Measurements from ENCODE around the gene TMEM30A. TPM values are rescaled to one million over a fixed set of nuclear protein-coding genes. Genes with fewer than 3 reads are reported as not detected.

Gene TMEM30A
- total and polyA plus RNA-seq, 2 of the 13 experiments (the other 11 are each of a cell fraction or from before 2014, with no cell fraction given): 17.6 to 54.4 TPM

- TF ChIP-seq THYN1 (CRISPR knock-in tag; IDR thresholded peaks at IDR 0.05; ENCODE audit: borderline replicate concordance, low read depth): no peak
- no peak for TF ChIP-seq TRIM24 (CRISPR knock-in tag; IDR thresholded peaks at IDR 0.05)
- peak; percentile 73; the same call in 1 of the 2 replicates for TF ChIP-seq ZBTB38 (CRISPR knock-in tag; IDR thresholded peaks at IDR 0.05)
- peak; percentile 90; the same call in 1 of the 2 replicates for TF ChIP-seq DMTF1 (CRISPR knock-in tag; IDR thresholded peaks at IDR 0.05)
- peak; percentile 94 for TF ChIP-seq POLR2G (IDR thresholded peaks at IDR 0.05; ENCODE audit: low read depth, low read length)
- TF ChIP-seq ESRRA (CRISPR knock-in tag; IDR thresholded peaks at IDR 0.05; ENCODE audit: low read depth): peak; percentile 55; the same call in 1 of the 2 replicates
- no peak for TF ChIP-seq ZFP36L2 (CRISPR knock-in tag; IDR thresholded peaks at IDR 0.05)
- no peak; the same call in 1 of the 2 replicates for TF ChIP-seq HNF1B (CRISPR knock-in tag; IDR thresholded peaks at IDR 0.05)
- no peak for TF ChIP-seq ZFP36 (IDR thresholded peaks at IDR 0.05; ENCODE audit: borderline replicate concordance, low read depth, low read length, partially characterized antibody)
- TF ChIP-seq FOXC1 (CRISPR knock-in tag; IDR thresholded peaks at IDR 0.05; ENCODE audit: borderline replicate concordance): peak; percentile 51; the same call in 1 of the 2 replicates
- TF ChIP-seq KLF13 (CRISPR knock-in tag; IDR thresholded peaks at IDR 0.05): no peak
- no peak for TF ChIP-seq EZH2 (conservative IDR thresholded peaks at IDR 0.05; ENCODE audit: low read depth, low read length)
- no peak for TF ChIP-seq ELF3 (CRISPR knock-in tag; IDR thresholded peaks at IDR 0.05)
- peak; percentile 64; the same call in 1 of the 2 replicates for TF ChIP-seq KDM3A (CRISPR knock-in tag; IDR thresholded peaks at IDR 0.05; ENCODE audit: low read depth)
- TF ChIP-seq ZKSCAN8 (CRISPR knock-in tag; IDR thresholded peaks at IDR 0.05; ENCODE audit: borderline replicate concordance): no peak
- TF ChIP-seq ZNF143 (CRISPR knock-in tag; IDR thresholded peaks at IDR 0.05): no peak
- TF ChIP-seq PPARG (CRISPR knock-in tag; conservative IDR thresholded peaks at IDR 0.05): no peak
- no peak for TF ChIP-seq RCOR2 (CRISPR knock-in tag; IDR thresholded peaks at IDR 0.05)
- TF ChIP-seq JUND (CRISPR knock-in tag; IDR thresholded peaks at IDR 0.05): no peak
- TF ChIP-seq TCF12 (IDR thresholded peaks at IDR 0.05): no peak
- TF ChIP-seq TCF12 (CRISPR knock-in tag; IDR thresholded peaks at IDR 0.05): 0 out of 2 replicates have a peak, but pooled peaks have one; percentile 28
- peak; percentile 56; the same call in 1 of the 2 replicates for TF ChIP-seq ZNF251 (CRISPR knock-in tag; IDR thresholded peaks at IDR 0.05)
- no peak for TF ChIP-seq ZBTB43 (CRISPR knock-in tag; conservative IDR thresholded peaks at IDR 0.05)
- no peak for TF ChIP-seq SP1 (IDR thresholded peaks at IDR 0.05)
- TF ChIP-seq SP1 (CRISPR knock-in tag; IDR thresholded peaks at IDR 0.05): peak; percentile 82
- peak; percentile 98 for TF ChIP-seq ZNF263 (CRISPR knock-in tag; IDR thresholded peaks at IDR 0.05)
- 0 out of 2 replicates have a peak, but pooled peaks have one; percentile 35 for TF ChIP-seq ZNF430 (CRISPR knock-in tag; IDR thresholded peaks at IDR 0.05)
These were observed at the start of gene TMEM30A (continued) for GRCh38 chr6:75284632-75285282.

All from HepG2 (cell line).